IPS-18c (cell line): ENCODE data around the gene GLDC.
"Not testable (repeated sequence)": the region's sequence is repeated elsewhere in the genome, so short reads cannot be mapped to it uniquely, and the experiment has no call there.

Experiments used
- H3K4me3 ChIP-seq: 2 replicates; pipeline ENCODE4 v1.7.0; 2013; ENCODE audit warnings: low read depth, mild to moderate bottlenecking, low read length, moderate library complexity; ENCODE audit not compliant: insufficient read depth
- H3K9me3 ChIP-seq: one replicate; pipeline ENCODE4 v1.6.1; 2013; ENCODE audit warnings: mild to moderate bottlenecking, low read length, moderate library complexity; ENCODE audit not compliant: control insufficient read depth, insufficient read depth

The GLDC gene

DNA sequence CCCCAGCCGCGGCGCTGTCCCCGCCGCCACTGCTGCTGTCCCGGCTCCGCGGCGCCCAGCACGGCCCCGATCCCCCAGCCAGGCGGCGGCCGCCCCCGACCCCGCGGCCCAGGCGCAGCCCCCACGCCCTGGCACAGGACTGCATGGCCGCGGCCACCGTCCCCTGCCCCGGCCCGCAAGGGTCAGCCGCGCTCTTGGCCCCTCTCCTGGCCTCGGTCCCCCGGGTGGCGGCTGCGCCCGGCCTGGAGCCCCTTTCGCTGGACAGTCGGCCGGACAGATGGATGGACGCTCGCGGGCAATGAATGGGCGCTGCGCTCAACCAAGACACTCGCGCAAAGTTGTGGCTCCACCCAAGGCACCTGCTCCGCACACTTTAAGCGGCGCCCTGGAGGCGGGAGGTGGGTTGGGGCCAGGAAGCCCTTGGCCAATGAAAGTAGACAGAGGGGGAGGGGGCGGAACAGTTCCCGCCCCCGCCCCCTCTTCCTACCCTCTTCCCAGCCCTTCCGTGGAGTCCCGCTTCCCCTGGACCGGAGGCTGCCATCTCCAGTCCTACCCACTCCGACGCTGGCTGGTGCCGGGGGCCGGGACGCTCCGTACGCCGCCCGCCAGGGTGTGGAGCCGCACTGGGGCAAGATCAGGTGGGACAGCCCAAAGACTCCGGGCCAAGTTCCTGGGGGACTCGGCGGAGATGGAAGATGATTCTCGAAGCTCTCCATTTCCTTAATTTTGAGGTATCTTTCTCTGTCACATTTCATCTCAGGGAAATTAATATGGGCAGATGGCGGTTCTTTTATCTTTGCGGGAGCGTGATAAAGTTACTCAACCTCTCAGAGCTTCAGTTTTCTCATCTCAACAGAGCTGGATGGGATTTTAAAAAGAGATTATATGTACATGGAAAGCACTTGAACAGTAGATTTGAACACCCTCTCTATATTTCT, at the start of gene GLDC:
Gene GLDC (minus strand): TSS at position 375 of the 938 bp plus-strand sequence. CDS start 230 bp downstream, at position 145.
- Histone ChIP-seq H3K4me3 (peak within 1 kb of the TSS; percentile 85), H3K9me3 (no peaks in the 10 kb centered on the region)

DNA sequence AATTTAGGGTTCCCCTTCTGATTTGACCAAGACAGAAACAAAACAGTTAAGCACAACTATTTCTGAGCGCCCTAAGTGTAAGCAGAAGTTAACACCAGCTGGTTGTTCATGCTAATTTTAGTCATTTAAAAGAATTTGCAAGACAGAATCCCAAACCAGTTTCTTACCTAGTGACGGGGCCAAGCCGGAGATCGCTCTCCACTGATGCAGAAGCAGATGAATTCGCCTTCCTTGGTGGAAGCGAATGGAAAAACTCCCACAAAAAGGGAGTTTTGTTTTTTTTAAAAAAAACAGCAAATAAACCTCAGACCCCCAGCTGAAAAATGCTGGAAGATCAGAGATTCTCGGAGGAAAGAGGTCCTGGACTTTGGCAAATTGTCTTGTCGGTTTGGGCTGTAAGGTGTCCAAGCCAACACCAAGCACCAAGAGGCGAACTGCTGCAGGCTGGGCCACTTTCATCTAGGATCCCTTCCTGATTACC, 47.4 kb upstream of the GLDC start:
- no peak overlapping the region for H3K4me3 ChIP-seq
- H3K9me3 ChIP-seq: no peaks in the 10 kb centered on the region

DNA sequence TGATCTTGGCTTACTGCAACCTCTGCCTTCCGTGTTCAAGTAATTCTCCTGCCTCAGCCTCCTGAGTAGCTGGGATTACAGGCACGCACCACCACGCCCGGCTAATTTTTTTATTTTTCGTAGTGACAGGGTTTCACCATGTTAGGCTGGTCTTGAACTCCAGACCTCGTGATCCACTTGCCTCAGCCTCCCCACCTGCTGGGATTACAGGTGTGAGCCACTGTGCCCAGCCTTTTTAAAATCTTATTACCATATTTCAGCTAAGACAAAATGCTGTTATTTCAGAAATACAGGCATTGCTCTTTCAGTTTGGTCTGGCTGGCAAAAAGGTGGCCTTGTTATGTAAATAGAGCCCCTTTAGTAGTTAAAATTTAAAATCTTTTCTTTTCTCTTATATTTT, 46.9 kb upstream of the GLDC start:
- no peak overlapping the region for H3K4me3 ChIP-seq

DNA sequence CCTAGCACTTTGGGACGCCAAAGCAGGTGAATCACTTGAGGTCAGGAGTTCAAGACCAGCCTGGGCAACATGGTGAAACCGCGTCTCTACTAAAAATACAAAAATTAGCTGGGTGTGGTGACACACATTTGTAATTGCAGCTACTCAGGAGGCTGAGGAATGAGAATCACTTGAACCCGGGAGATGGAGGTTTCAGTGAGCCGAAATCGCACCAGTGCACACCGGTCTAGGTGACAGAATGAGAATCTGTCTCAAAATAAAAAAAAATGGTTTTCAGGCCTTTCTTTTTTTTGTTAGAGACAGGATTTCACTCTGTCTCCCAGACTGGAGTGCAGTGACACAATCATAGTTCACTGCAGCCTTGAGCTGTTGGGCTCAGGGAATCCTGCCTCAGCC, 45.1 kb upstream of the GLDC start:
- not testable (repeated sequence) for H3K9me3 ChIP-seq, H3K4me3 ChIP-seq

More for the DNA sequence above, 46.9 kb upstream of the GLDC start:
- H3K9me3 ChIP-seq: no peaks in the 10 kb centered on the region

GRCh38 chr9:6689893-6690674, 44.6 kb upstream of the GLDC start:
- Histone ChIP-seq H3K4me3 (no peak overlapping the region), H3K9me3 (no peaks in the 10 kb centered on the region)

- Histone ChIP-seq H3K4me3 (no peak overlapping the region), H3K9me3 (no peaks in the 10 kb centered on the region)
These were observed 41.7 kb upstream of the GLDC start for GRCh38 chr9:6687180-6687579.

DNA sequence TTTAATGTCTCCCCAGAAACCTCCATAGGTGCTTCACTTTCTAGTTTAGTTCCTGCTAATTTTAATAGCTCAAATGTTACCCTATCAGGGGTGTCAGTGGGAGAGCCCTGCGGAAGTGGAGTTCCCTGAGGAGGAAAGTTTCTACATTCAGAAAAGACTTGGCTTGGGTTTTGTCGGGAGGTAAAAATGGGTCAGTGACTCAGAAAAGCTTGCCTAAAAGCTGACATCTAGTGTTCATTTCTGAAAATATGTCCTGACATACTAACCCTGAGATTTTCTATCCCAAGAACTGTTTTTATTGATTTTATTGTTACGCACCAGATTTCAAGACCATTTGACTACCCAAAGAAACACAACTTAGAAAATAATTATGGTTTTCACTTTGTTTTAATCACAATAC, 40.9 kb upstream of the GLDC start:
- no peaks in the 10 kb centered on the region for H3K9me3 ChIP-seq
- H3K4me3 ChIP-seq: no peak overlapping the region

DNA sequence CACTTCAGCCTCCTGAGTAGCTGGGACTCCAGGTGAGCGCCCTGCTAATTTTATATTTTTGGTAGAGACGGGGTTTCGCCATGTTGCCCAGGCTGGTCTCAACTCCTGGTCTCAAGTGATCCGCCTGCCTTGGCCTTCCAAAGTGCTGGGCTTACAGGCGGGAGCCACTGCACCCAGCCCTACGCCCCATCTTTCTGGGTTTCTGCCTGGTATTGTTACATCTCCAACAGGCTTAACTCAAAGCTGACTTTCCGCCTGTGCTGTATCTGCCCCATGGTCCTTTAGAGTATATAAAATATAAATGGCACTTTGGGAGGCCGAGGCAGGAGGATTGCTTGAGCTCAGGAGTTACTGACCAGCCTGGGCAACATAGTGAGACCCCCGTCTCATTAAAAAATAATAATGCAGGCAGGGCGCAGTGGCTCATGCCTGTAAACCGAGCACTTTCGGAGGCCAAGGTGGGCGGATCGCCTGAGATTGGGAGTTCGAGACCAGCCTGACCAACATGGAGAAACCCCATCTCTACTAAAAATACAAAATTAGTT, 36.5 kb upstream of the GLDC start:
- H3K9me3 ChIP-seq: no peaks in the 10 kb centered on the region
- H3K4me3 ChIP-seq: peak overlapping the region; percentile 77

GRCh38 chr9:6681147-6681956, 35.8 kb upstream of the GLDC start:
- peak overlapping the region; percentile 77 for H3K4me3 ChIP-seq
- H3K9me3 ChIP-seq: no peaks in the 10 kb centered on the region

GRCh38 chr9:6680797-6681146, 35.2 kb upstream of the GLDC start:
- Histone ChIP-seq H3K4me3 (peak overlapping the region; percentile 77), H3K9me3 (no peaks in the 10 kb centered on the region)

GRCh38 chr9:6677803-6678202, 32.3 kb upstream of the GLDC start:
- Histone ChIP-seq H3K9me3 (no peaks in the 10 kb centered on the region), H3K4me3 (no peak overlapping the region)

- no peak overlapping the region for H3K4me3 ChIP-seq
- H3K9me3 ChIP-seq: no peaks in the 10 kb centered on the region
These were observed 30.9 kb upstream of the GLDC start for GRCh38 chr9:6676254-6676921.

DNA sequence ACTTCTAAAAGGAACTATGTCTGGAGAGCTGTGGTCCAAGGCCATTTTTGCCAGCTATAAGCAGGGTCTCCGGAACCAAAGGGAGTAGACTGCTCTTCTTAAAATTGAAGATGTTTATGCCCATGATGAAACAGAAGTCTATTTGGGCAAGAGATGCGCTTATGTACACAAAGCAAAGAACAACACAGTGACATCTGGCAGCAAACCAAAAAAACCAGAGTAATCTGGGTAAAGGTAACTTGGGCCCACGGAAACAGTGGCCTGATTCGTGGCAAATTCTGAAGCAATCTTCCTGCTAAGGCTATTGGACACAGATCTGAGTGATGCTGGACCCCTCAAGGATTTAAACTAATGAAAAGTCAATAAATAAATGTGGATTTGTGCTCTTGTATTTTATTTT, 29.7 kb upstream of the GLDC start:
- no peaks in the 10 kb centered on the region for H3K9me3 ChIP-seq
- no peak overlapping the region for H3K4me3 ChIP-seq

- H3K9me3 ChIP-seq: no peaks in the 10 kb centered on the region
- H3K4me3 ChIP-seq: no peak overlapping the region
These were observed 27.9 kb upstream of the GLDC start for GRCh38 chr9:6673326-6674025.

DNA sequence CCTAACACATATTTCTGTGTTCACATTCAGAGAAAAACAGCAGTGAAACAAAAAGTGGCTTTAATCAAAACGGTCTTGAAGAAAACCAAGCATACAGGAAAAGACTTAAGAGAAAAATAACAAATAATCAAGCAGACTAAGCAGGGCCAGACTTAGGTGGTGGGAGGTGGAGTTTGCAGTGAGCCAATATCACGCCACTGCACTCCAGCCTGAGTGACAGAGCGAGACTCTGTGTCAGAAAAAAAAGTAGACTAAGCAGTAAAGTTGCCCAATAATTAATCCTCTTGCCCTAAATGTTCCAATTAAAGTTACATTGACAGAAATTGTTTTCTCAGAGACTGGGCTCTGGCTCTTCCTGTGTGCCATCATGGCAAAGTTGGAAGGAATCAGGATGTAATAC, 26.6 kb upstream of the GLDC start:
- Histone ChIP-seq H3K9me3 (no peaks in the 10 kb centered on the region), H3K4me3 (no peak overlapping the region)

DNA sequence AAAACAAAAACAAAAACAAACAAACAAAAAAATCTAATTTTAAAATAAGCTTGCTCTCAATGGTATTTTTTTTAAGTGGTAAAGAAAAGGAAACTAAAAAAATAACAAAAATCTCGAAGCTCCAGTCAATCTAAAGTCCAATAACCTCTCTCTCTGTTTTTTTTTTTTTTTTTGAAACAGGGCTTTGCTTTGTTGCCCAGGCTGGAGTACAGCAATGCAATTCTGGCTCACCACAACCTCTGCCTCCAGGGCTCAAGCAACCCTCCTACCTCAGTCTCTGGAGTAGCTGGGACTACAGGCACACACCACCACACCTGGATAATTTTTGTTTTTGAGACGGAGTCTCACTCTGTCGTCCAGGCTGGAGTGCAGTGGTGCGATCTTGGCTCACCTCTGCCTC, 25.9 kb upstream of the GLDC start:
- H3K9me3 ChIP-seq: no peaks in the 10 kb centered on the region

More for the DNA sequence above, 25.9 kb upstream of the GLDC start:
- no peak overlapping the region for H3K4me3 ChIP-seq
